ENCODE data around the gene PLD4.
"Not testable (repeated sequence)": the region's sequence is repeated elsewhere in the genome, so short reads cannot be mapped to it uniquely, and the experiment has no call there.

DNA sequence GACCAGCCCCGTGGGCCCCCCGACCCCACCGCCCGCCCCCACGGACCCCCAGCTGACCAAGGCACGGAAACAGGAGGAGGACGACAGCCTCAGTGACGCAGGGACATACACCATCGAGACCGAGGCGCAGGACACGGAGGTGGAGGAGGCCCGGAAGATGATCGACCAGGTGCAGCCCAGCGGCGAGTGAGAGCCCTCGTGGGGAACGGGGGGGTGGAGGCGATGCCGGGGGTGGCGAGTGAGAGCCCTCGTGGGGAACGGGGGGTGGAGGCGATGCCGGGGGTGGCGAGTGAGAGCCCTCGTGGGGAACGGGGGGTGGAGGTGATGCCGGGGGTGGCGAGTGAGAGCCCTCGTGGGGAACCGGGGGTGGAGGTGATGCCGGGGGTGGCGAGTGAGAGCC lies 40.3 kb upstream of the PLD4 start:
- TF ChIP-seq CTCF (IDR thresholded peaks at IDR 0.05; ENCODE audit: low read depth, low read length, poor library complexity, severe bottlenecking); EZH2phosphoT487 (IDR thresholded peaks at IDR 0.05; ENCODE audit: borderline replicate concordance, low read length): not testable (repeated sequence)
